Stimulated activated CD8-positive, alpha-beta memory T cell treated with anti-CD3 and anti-CD28 coated beads, Interleukin-4, amount 100 ng/mL, for 24 hours (primary cell): ENCODE data around the gene CREM.
A peak's percentile ranks its signal among the peaks of the same experiment; 100 is the strongest.
"Not testable (repeated sequence)": the region's sequence is repeated elsewhere in the genome, so short reads cannot be mapped to it uniquely, and the experiment has no call there.

Experiments used
- DNase-seq: peaks from one replicate; pipeline ENCODE4 v3.0.0-alpha.2; 2020; ENCODE audit warnings: low read depth

CREM gene

DNA sequence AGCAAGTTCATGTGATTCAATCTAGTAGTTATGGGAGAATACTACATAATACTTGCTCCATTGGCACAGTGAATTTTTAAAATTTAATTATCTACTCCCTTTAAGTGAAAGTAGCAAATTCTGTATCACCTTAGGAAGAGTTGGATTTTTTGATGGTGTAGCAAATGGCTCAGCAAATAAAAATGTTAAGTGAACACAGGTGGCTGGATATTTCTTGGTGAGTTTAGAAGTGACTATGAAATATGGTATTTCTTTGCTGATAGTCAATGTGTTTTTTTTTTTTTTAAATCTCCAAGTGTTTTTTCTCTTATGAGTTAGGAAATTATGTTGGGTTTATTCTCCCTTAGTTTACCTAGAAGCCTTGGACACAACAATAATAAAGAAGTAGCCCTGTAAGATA, 67.8 kb downstream of the CREM start:
- DNase-seq = no peak

DNA sequence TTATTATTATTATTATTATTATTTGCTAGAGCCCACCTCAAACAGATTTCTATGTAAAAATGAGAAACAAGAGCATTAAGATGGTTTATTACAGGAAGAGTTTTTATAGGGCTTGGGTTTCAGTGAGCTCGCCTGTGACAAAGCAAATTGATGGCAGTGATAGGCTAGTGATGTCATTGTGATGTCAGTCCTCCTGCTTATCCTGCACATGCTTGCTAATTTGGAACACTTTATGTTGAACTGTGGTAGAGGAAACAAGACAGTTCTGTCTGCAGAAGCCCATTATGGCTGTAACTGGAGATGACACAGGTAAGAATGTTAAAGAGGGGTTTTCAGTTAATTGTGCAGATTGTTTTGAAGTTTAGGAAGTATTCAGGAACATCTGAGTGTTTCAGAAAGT, 68.3 kb downstream of the CREM start:
- no peak for DNase-seq

- peak; percentile 44 for DNase-seq
Observed at GRCh38 chr10:35195361-35196306, 69.0 kb downstream of the CREM start.

DNA sequence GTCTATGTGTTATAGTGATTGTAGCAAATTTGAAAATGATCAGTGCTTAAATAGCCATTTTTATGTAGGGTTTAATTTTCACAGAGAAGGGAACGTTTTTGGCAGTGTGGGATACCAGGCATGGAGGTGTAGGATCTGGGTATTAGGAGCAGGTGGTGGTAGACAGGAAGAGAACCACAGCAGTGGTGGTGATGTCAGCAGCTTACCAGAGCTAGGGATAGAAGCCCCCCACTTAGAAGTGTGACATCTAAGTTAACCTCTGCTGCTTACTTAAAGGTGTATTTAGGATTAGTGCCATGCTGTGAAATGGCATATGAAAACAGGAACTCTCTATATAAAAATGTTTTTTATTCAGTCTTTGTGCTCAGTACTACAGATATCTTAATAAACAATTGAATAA, 73.8 kb downstream of the CREM start:
- DNase-seq = no peak

GRCh38 chr10:35201234-35201633, 74.6 kb downstream of the CREM start:
- DNase-seq = no peak

GRCh38 chr10:35202050-35202449, 75.4 kb downstream of the CREM start:
- no peak for DNase-seq

GRCh38 chr10:35203745-35204144, 77.1 kb downstream of the CREM start:
- no peak for DNase-seq

DNA sequence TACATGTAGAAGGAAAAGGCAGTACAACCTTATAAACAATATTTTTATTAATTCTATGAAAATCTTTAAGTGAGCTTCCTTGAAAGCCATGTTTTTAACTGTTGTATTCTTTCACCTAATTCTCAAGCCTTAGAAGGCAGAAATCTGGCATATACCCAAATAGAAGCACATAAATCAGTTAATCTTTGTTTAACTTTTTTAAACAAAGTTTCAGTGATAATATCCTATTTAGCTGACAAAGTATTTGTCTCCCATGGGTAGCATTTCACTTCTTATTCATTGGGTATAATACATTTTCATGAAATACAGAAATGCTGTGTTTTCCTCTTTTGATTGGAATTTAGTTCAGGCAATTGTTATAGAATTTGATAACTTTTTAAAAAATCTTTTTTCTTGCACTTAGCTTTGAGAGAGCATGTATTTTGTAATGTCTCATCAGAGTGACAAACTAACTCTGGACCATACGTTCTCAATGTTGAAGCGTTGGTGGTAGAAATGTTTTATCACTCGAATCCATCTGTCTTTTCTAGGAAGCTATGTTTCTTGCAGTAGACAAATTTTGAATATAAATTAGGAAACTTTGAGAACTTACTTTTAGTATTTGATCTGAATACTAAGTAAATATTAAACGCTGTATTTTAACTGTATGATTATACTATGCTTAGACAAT, 78.1 kb downstream of the CREM start:
- no peak for DNase-seq

DNA sequence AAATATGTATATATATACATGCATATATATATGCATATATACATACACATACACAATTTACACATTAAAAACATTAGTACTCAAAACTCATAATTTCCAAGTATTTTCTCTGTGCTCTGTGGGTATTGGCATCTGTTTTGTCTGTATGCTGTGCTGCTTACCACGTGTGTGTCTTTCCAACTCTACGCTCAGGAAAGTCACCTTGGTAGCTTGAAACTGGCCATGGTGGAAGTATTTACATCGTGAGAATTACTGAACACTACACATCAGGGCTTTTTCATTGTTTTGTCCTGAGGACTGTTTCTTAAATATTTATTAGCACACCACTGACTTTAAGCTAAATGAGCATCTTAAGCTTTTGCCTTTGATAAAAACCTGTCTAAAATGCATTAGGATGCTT, 79.6 kb downstream of the CREM start:
- DNase-seq = no peak

- DNase-seq = no peak
Observed at GRCh38 chr10:35208536-35208935, 81.9 kb downstream of the CREM start.

DNA sequence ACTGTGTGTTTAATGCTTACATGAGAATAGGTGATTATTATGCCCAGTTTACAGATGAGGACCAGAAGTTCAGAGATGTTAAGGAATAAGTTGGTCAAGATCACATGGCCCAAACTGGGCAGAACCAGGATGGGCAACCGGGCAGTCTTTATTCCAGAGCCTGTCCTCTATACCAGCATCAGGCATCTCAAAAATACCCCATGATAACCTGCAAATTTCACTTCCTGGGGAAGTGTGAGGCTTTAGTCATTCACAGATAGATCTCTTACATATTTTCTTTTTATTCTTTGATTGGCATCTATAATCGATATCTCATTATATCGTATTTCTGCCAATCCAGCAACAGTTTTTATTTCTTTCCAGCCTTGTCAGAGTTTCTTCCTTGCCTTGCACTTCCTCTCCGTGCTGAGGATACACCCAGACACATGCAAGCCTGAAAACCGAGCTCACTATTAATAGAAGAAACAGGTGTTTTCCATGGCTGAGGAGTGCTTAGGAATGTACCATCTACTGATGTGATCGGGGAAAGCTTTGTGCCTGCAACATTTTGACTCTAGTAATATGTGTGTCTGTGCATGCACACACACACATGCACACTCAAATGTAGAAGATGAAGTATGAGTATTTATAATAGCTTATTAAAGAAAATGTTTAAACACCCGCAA, 82.4 kb downstream of the CREM start:
- DNase-seq = no peak

DNA sequence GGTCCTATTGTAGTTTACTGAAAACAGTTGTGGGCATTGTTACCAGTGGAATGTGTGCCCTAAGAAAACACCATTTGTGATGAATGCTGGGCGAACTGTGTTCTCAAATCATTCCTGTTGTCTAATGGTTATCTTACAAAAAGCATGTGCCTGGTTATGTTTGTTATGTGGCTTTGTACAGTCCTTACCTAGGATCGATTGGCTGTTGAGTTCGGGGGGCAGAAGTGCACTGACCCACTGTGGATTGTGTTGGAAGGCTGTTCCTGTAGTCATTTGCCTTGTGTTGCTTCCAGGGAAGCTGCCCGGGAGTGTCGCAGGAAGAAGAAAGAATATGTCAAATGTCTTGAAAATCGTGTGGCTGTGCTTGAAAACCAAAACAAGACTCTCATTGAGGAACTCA, 84.3 kb downstream of the CREM start:
- no peak for DNase-seq

- no peak for DNase-seq
Observed at GRCh38 chr10:35211390-35211789, 84.7 kb downstream of the CREM start.

DNA sequence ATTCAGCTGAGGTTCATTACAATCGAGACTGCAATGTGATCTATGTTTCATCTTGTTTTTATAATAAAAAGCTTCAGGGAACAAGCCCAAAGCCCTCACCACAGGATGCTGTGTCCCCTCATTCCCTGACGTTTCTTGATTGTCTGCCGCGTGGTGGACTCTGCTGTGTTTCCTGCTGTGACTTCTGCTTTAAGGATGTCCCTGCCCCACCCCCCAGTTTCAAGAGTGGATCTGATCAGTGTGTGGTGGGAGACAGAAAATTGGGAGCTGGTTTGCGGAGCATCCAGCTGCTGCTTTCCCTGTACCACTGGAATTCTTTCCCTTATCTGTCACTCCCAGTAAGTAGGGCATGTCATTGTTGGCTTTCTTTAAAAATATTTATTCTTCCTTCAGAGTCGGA, 86.2 kb downstream of the CREM start:
- no peak for DNase-seq

GRCh38 chr10:35213699-35214098, 87.1 kb downstream of the CREM start:
- DNase-seq = no peak

DNA sequence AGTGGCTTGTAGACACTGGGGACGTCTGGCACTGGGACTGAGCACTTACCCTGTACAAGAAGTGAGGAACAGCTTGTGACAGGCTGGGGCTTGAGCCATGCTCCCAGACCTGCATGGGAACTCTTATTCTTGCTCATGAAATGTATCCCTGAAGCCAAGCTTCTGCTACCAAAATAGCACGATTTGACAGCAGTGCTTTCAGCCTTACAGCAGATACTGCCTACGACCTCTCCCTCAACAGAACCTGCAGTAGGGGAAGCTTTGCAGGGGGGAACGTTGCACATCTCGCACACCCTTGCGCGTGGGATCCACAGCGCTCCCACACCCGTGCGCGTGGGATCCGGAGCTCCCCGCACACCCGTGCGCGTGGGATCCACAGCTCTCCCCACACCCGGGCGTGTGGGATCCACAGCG, 88.0 kb downstream of the CREM start:
- DNase-seq = no peak

- DNase-seq = no peak
Observed at GRCh38 chr10:35215107-35215506, 88.5 kb downstream of the CREM start.

DNA sequence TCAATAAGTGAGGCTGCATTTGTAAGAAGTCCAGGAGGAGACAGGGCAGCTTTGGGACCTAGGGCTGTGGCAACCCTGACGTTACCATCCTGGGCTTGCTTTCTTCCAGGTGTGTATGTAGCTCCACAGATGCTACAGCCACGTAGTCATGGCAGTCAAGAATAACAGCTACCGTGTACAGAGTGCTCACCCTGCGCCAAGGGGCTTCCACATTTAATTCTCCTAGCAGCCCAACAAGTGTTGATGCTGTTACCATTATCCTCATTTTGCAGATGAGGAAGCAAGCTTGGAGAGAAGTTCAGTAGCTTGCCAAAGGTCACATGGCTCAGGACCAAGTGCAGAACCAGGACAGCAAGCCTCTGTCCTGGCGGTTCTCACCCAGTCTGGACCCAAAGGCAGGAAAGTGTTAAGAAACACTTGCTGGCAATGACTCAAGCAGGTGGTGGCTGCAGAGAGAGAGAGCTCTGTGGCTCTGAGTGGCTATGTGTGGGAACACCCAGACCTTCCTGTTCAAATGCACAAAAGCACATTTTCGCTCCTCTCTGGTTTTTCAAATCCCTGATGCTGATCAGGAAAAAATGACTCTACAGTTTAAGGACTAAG, 89.8 kb downstream of the CREM start:
- DNase-seq = no peak

- not testable (repeated sequence) for DNase-seq
Observed at GRCh38 chr10:35216956-35217355, 90.3 kb downstream of the CREM start.

DNA sequence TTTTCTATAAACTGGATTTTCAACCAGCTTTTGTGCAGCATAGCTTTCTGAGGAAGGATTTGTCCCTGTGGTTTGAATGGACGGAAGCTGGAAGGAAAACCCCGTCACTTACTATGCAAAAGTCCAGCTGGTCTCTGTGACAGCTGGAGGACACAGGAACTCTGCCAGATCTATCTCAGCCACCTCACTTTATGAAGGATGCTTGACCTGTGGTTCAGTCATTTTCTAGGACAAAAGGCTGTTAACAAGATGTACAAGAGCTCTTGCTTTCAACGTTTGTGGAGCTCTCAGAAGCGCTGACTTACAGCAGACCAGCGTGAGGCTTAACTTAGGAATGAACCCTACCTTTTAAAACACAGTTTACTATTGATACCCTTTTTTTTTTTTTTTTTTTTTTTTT, 90.8 kb downstream of the CREM start:
- no peak for DNase-seq

DNA sequence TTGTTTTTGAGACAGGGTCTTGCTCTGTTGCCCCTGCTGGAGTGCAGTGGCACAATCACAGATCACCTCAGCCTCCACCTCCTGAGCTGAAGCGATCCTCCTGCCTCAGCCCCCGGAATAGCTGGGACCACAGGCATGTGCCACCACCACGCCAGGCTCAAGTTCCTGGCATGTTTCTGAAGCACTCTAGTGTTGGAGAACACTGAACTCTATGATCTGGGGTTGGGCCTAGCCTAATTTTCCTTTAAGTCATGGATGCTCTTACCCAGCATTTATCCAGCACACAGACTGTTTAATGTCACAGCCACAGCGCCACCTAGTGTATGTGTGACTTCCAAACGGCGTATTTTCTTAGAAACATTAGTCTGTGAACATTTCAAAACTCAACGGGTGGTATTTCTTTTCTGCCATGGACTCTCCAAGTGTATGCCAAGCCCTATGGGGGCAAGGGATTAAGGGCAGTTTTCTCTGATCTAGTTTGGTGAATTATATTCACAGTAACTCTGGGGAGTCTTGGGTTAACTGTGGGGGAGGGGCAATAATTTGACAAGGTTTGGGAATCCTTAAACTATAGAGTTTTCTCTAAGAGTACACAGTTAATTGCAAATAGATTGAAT, 91.8 kb downstream of the CREM start:
- DNase-seq = peak; percentile 70

DNA sequence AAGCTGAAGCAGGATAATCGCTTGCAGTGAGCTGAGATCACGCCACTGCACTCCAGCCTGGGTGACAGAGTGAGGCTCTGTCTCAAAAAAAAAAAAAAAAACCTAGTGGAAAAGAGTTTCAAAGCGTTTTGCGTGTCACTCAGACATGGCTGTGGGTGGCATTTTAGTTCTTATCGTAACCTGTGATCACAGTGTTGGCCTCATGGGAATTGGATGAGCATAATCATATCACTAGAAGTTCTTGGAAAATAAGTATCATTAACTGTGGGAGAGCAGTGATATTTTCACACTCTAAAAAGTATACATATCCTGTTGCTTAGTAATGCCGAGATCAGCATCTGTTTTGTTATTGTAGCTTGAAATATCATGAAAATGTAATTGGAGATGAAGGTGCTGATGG, 92.6 kb downstream of the CREM start:
- DNase-seq = no peak
